Activated CD8-positive, alpha-beta memory T cell treated with anti-CD3 and anti-CD28 coated beads for 4 hours (primary cell): ENCODE results near the gene SNRPD3.
"Not testable (repeated sequence)": the region's sequence is repeated elsewhere in the genome, so short reads cannot be mapped to it uniquely, and the experiment has no call there.

Experiments used
- DNase-seq, 2 donors: peaks; one replicate each; pipeline ENCODE4 v3.0.0-alpha.2; 2020; ENCODE audit warnings: low read depth in 2 of 2

The SNRPD3 gene

GRCh38 chr22:24592058-24592850 is 36.5 kb downstream of the SNRPD3 start:
- no peak for DNase-seq

GRCh38 chr22:24592851-24593558 is 37.2 kb downstream of the SNRPD3 start, which contains the start of gene LRRC75B:
Gene LRRC75B, minus strand, starts transcription at chr22:24593073. Its CDS starts 34 bp downstream, at chr22:24593039.
- DNase-seq = no peak

- not testable (repeated sequence) for DNase-seq
Observed at GRCh38 chr22:24593559-24593835, 37.7 kb downstream of the SNRPD3 start.

GRCh38 chr22:24593836-24594568 is 38.2 kb downstream of the SNRPD3 start:
- DNase-seq = no peak

- no peak for DNase-seq
Observed at GRCh38 chr22:24594569-24595120, 38.8 kb downstream of the SNRPD3 start.

GRCh38 chr22:24595228-24595627 is 39.4 kb downstream of the SNRPD3 start:
- DNase-seq = no peak

- DNase-seq = no peak
Observed at GRCh38 chr22:24595863-24596262, 40.1 kb downstream of the SNRPD3 start.

GRCh38 chr22:24597076-24597475 is 41.3 kb downstream of the SNRPD3 start:
- DNase-seq = not testable (repeated sequence)

- no peak for DNase-seq
Observed at GRCh38 chr22:24599514-24599913, 43.7 kb downstream of the SNRPD3 start.

GRCh38 chr22:24599958-24600715 is 44.3 kb downstream of the SNRPD3 start:
- not testable (repeated sequence) for DNase-seq

GRCh38 chr22:24601217-24602104 is 45.7 kb downstream of the SNRPD3 start:
- DNase-seq = no peak

- DNase-seq = not testable (repeated sequence)
Observed at GRCh38 chr22:24602105-24602749, 46.4 kb downstream of the SNRPD3 start.

GRCh38 chr22:24602847-24603769 is 47.3 kb downstream of the SNRPD3 start, which contains the start of gene GGT1:
Gene GGT1, plus strand, starts transcription at chr22:24603193. Its CDS starts 7,889 bp downstream, at chr22:24611082.
- DNase-seq = not testable (repeated sequence)

GRCh38 chr22:24603770-24604629 is 48.2 kb downstream of the SNRPD3 start:
- not testable (repeated sequence) for DNase-seq

GRCh38 chr22:24606340-24606739 is 50.5 kb downstream of the SNRPD3 start:
- not testable (repeated sequence) for DNase-seq

- peak in 1 of 2 donors; percentile 33 for DNase-seq
Observed at GRCh38 chr22:24607429-24607983, 51.7 kb downstream of the SNRPD3 start.

GRCh38 chr22:24608327-24608726 is 52.5 kb downstream of the SNRPD3 start:
- not testable (repeated sequence) for DNase-seq
